NCI-H446 (cell line): Measurements from ENCODE around the gene STX18.
"Not testable (repeated sequence)": the region's sequence is repeated elsewhere in the genome, so short reads cannot be mapped to it uniquely, and the experiment has no call there.

Source experiments
- DNase-seq, 2 experiments: peaks; one replicate each; lab custom pipeline; 2025; lab: John Stamatoyannopoulos, UW

Gene STX18

DNA sequence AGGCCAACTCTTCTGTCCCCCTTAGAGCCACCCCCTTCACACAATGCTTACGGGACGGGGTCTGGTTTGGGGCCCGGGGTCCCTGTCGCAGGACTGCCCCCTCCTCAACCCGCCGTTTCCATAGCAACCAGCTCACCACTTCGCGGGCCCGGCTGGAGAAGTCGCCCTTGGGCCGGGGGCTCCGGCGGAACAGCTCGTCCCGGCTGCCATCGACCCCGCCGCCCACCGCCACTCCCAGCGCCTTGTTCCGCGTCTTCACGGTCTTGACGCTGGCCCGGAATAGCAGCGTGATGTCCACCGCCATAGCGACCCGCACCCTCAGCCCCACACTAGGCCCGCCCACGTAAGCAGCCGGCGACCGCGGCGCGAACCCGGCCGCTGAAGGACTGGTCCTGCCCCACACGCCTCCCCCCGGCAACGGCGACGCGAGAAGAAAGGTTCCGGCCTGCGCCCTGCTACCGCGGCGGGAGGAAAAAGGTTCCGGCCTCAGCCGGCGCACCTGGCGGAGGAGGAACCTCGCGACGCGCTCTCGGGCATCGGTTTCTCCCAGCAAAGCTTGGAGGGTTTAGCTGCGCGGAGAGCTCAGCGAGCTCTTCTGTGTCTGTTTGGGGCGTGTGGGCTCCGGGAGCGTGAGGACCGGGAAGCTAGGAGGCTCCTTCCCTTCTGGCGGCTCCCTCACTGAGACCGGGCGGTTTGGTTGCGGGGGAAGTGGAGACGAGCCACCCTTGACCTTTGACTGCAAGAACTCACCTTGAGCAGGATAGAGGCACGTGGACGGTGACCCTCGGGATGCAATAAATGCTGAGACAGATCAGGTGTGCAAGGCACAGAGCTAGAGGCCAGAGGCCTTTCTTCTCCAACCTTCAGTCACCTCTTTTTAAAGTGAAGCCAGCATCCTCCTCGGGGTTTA, at the start of gene STX18:
Gene STX18, minus strand, starts transcription at position 388 of the 910 bp plus-strand sequence. Its CDS starts 84 bp downstream, at position 304.
- peak; percentile 8 to 75 for DNase-seq

DNA sequence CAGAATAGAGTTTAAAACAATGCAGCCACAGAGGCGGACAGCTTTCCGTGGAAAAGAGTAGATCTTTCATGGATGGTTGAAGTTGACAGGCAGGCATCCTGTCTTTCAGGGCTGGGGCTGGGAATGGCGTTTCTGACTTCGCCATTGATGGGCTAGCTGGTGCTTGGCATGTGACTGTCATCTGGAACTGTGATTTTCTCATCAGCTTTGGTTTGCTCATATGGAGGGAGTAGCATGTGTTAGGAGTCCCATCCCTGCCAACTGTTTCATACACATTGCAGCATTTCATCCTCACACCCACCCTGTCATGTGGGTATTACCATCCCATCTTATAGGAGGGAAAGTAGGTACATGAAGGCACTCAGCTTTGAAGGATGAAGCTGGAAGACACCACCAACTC, 49.2 kb upstream of the STX18 start:
- no peak for DNase-seq

- DNase-seq = no peak
These were observed 48.7 kb upstream of the STX18 start for GRCh38 chr4:4590546-4590945.

- no peak for DNase-seq
These were observed 43.3 kb upstream of the STX18 start for GRCh38 chr4:4585012-4585670.

DNA sequence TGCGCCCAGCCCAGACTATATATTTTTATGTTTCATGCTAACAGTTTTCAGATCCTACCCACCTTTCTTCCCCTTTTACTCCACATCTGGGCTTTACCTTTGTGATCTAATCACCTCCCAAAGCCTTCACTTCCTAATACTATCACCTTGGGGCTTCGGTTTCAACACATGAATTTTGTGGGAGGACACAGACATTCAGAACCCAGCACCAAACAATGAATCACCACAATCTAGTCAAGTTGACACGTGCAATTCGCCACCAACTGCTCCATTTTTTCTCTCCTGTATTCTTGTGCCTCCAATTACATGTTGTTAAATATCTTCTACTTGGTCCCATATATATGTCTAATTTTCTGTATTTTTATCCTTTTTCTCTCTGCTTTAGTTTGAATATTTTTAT, 41.8 kb upstream of the STX18 start:
- no peak for DNase-seq

DNA sequence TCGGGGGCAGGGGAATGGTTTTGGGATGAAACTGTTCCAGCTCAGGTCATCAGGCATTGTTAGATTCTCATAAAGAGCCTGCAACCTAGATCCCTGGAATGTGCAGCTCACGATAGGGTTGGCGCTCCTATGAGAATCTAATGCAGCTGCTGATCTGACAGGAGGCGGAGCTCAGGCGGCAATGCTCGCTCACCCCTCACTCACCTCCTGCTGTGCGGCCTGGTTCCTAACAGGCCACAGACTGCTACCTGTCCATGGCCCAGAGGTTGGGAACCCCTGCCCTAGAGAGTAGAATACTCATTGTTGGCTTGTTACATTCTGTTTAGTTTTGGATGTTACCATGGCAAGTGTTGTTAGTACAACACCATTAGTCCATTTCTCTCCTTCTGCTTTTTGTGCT, 40.8 kb upstream of the STX18 start:
- DNase-seq = no peak

DNA sequence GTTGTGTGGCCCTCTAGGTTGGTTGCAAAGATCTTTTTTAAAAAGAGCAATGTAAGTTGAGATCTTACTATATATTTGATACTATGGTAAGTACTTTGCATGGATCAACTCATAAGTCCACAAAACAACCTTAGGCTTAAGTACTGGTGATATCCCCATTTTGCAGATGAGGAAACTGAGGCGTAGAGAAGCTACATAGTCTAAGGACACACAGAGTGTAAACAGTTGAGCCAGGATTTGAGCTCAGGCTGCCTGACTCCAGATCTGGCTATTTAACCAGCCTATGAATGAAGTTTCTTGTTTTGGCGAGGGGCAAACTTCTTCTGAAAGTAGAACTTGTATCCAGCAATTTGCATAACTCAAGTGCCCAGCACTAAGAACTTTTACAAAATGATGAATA, 38.6 kb upstream of the STX18 start:
- DNase-seq = no peak

DNA sequence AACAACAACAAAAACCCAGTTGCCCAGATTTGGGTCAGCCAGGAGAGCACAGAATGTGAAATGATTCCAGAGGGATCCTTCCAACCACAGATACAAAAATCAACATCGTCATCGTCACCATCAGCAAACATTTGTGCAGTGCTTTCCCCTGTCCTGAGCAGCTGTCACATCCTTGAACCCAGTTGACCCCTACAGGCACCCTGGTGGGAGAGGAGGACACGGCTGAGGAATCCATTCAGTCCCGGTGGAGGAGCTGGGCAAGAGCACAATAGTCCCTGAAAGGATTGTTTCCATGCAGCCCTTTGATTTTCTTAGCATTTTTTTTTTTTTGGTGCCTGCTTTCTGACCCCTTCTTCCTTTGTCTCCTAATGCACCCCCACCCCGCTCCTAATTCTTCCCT, 37.1 kb upstream of the STX18 start:
- DNase-seq = no peak

- no peak for DNase-seq
These were observed 35.6 kb upstream of the STX18 start for GRCh38 chr4:4577359-4577875.

DNA sequence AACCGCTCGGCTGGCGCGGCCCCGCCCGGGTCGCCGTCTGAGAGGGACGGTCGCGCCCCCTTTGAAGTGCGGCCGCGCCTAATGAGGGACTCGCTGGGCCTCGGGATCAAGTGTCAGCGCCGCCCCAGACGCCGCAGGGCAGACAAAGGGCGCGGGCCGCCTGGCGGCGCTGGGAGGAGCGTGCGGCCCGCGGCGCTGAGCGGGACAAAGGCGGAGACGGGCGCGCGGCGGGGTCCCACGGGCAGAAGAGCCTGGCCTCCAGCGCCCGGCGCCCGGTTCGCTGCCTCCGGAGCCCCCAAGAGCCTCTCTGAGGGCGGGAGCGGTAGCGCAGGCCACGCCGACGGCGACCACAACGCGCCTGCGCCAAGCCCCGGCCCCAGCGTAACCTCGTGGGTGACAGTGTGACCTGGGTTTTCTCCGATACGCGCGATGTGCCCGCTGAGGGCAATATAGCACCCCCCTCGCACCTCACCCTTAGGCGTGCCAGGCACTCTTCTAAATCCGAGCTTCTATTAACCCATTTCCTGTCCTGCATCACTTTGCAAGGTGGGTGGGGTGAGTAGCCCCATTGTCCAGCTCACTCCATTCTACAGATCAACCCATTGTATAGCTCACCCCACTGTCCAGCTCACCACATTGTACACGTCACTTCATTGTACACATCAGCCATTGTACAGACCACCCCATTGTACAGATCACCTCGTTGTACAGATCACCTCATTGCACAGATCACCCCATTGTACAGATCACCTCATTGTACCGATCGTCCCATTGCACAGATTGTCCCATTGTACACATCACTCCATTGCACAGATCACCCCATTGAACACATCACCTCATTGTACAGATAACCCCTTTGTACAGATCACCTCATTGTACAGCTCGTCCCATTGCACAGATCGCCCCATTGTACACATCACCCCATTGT, 33.7 kb upstream of the STX18 start:
- DNase-seq = no peak

- no peak for DNase-seq
These were observed 32.9 kb upstream of the STX18 start for GRCh38 chr4:4574792-4575191.

GRCh38 chr4:4574052-4574451, 32.2 kb upstream of the STX18 start:
- no peak for DNase-seq

DNA sequence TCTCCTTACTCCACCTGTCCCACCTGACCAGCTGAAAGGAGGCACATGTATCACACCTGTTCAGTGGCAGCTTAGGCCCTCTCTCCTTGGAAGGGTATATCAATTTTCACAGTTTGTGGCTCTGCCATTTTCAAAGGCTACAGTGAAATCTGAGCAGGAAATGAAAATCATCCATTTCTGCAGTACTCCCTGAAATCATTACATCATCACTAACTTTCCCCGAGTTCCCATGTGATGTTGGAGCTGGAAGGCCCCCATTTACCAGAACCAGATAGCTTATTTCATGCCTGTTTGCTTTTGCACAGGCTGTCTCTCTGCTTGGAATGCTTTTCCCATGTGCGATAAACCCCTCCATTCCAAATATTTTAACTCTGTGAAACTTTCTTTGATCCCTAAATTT, 31.0 kb upstream of the STX18 start:
- DNase-seq = no peak

DNA sequence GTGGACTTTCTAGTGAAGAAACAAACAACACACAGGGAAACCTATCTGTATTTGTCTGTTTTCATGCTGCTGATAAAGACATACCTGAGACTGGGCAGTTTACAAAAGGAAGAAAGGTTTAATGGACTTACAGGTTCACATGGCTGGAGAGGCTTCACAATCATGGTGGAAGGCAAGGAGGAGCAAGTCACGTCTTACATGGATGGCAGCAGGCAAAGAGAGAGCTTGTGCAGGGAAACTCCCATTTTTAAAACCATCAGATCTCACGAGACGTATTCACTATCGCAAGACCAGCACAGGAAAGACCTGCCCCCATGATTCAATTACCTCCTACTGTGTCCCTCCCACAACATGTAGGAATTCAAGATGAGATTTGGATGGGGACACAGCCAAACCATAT, 28.0 kb upstream of the STX18 start:
- DNase-seq = not testable (repeated sequence)

- no peak for DNase-seq
These were observed 27.1 kb upstream of the STX18 start for GRCh38 chr4:4568806-4569427.

DNA sequence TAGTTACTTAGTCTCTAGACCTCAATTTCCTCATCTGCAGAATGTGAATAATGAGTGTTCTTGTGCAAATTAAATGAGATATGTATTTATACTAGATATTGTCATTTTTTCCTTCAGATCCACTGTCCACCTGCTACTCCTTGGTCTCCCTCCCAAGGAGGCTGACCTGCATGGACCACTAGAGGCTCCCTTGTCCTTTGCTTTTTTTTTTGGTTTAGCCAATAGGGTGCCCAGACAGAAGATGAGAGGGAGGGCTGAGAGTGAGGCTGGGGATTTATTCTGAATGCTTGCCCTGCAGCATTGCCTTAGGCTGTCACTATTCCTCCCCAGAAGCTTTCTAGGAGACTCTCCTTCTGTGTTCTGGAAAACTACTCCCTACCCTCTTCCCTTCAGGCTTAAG, 24.5 kb upstream of the STX18 start:
- DNase-seq = not testable (repeated sequence)

- no peak for DNase-seq
These were observed 22.7 kb upstream of the STX18 start for GRCh38 chr4:4564522-4564921.

DNA sequence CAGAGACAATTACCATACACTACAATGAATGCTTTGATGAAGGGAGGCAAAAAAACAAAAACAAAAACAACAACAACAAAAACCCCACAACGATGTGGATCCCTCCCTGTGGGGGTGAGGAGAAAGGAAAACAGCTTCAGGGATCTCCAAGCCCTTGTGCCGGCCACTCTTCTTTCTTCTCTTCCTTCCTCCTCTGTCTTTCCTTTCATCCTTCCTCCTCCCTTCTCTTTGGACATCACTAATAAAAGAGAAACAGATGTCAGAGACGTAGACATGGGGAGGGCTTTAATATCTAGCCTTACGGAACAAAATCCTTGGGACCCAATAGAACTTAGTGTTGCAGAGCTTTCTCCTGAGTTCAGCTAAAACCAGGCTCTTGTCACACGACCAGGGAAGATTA, 18.8 kb upstream of the STX18 start:
- no peak for DNase-seq

GRCh38 chr4:4560136-4560535, 18.3 kb upstream of the STX18 start:
- DNase-seq = no peak

DNA sequence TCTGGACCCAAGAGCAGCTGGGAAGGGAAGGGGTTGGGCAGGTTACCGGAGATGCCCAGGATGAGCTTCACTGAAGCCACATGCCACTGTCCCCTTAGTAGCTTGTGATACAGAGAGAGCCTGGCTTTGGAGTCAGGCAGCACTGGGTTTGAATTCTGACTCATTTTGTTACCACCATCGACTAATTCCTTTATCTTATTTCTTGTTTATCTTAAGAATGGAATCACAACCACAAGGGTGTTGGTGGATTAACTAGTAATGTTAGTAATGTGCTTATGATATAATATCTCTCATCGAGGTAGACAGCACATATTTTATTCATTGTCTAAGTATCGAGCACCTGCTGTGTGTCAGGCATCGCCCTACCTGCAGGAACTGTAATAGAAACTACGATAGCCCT, 17.7 kb upstream of the STX18 start:
- DNase-seq = no peak

- DNase-seq = no peak
These were observed 17.0 kb upstream of the STX18 start for GRCh38 chr4:4558881-4559280.

DNA sequence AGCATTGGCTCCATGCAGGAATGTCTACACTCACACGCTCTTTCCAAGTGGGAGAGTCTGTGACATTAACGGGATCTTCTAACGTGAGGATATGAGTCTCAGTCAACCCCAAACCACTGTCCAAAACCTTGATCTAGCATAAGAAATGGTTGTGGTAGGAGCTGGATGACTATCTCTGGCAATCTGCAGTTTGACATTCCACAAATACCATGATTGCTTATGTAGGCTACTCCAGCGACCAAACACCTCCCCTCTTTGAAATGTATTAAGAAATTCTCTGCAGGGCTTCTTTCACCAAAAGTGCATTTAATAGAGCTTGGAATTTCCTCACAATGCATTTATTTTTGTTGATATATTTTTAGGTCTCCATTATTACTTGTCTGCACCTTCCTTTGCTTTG, 14.1 kb upstream of the STX18 start:
- no peak for DNase-seq
